ENCODE measurements around the gene PLK2. TPM values are rescaled to one million over a fixed set of nuclear protein-coding genes. Genes with fewer than 3 reads are reported as not detected.
A peak's percentile ranks its signal among the peaks of the same experiment; 100 is the strongest.

The PLK2 gene
- polyA plus RNA-seq, 1 donor (not counting 4 experiments of a cell fraction or from before 2014, with no cell fraction given): 295 TPM

DNA sequence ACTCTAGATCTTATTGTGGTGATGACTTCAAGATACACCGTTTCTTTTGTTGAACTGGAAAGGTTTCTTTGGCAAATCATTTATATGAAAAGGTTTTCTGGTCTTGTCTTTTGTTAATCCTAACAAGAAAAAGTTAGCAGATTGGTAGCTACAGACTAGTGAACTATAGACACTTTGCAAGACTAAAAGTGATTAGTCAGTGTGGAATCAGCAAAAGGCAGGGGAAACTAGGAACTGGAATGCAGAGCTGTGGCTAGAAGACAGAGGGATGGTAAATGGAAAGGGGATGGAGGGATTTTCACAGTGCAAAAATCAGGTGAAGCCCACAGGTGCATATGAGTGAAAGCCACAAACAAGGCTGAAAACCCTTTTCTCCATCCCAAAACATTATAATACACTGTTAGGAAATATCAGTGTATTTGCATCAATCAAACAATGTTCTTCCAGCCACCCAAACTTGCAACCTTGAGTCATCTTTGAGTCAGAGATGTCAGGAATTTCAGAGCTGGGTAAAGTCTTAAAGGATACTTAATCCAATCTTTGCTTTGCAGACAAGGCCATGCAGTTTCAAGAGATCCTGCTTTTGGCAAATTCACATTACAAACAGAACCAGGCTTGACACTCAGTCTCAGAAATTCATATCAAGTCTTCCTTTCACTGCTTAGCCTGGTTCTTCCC, 52.7 kb downstream of the PLK2 start:
- no peak overlapping the region for H3K9ac ChIP-seq (ENCODE audit: control insufficient read depth, extremely low read depth, insufficient read depth, low read length)
- H3K9me3 ChIP-seq (ENCODE audit: control insufficient read depth, low read depth, low read length): no peaks in the 10 kb centered on the region
- H3K36me3 ChIP-seq (ENCODE audit: control insufficient read depth in 2 of 2, extremely low read depth in 1 of 2, insufficient read depth in 2 of 2, low read length in 2 of 2): no peaks in the 10 kb centered on the region
- FAIRE-seq (peak; percentile 87), DNase-seq (ENCODE audit: low read depth, low spot score) (no peak)
- TF ChIP-seq CTCF (optimal IDR thresholded peaks at IDR 0.05 in 1 of 3, IDR thresholded peaks at IDR 0.05 in 1 of 3, conservative IDR thresholded peaks at IDR 0.05 in 1 of 3; ENCODE audit: extremely low read depth in 1 of 3, insufficient read depth in 2 of 3, low read length in 3 of 3): no peak
- no peak for TF ChIP-seq EZH2 (IDR thresholded peaks at IDR 0.05; ENCODE audit: low read length)
- no peaks in the 10 kb centered on the region for H3K9me1 ChIP-seq (ENCODE audit: control insufficient read depth, extremely low read depth, insufficient read depth, low read length)
- H4K20me1 ChIP-seq (ENCODE audit: control insufficient read depth, extremely low read depth, insufficient read depth, low read length): no peaks in the 10 kb centered on the region
- peak overlapping the region in 1 of 3 experiments; percentile 16 for H3K4me3 ChIP-seq (ENCODE audit: control insufficient read depth in 2 of 3, extremely low read depth in 1 of 3, insufficient read depth in 2 of 3, low read depth in 1 of 3, low read length in 3 of 3)
- H3K4me2 ChIP-seq (ENCODE audit: control insufficient read depth, extremely low read depth, insufficient read depth, low read depth, low read length): peak overlapping the region; percentile 76
- H3K79me2 ChIP-seq (ENCODE audit: control insufficient read depth, insufficient read depth, low read length): no peaks in the 10 kb centered on the region
- H3K27me3 ChIP-seq (ENCODE audit: control insufficient read depth, extremely low read depth, insufficient read depth, low read length): no peaks in the 10 kb centered on the region
- peaks cover 76% of the 10 kb centered on the region for H3K4me1 ChIP-seq (ENCODE audit: control insufficient read depth, extremely low read depth, insufficient read depth, low read length)
- peak overlapping the region; percentile 67 for H3K27ac ChIP-seq (ENCODE audit: control insufficient read depth, insufficient read depth, low read length)
- dilution Hi-C loops (cut with MboI; ENCODE audit: extremely low pct_ligation_motif_present, low sequenced_read_pairs): no loop called here
- peak overlapping the region; percentile 54 for H2AFZ ChIP-seq (ENCODE audit: control insufficient read depth, low read length)

- H3K4me2 ChIP-seq (ENCODE audit: control insufficient read depth, extremely low read depth, insufficient read depth, low read depth, low read length): peak overlapping the region; percentile 76
- H3K4me1 ChIP-seq (ENCODE audit: control insufficient read depth, extremely low read depth, insufficient read depth, low read length): peaks cover 71% of the 10 kb centered on the region
- H3K9me1 ChIP-seq (ENCODE audit: control insufficient read depth, extremely low read depth, insufficient read depth, low read length): no peaks in the 10 kb centered on the region
- no peak overlapping the region for H2AFZ ChIP-seq (ENCODE audit: control insufficient read depth, low read length)
- no peak overlapping the region for H3K9ac ChIP-seq (ENCODE audit: control insufficient read depth, extremely low read depth, insufficient read depth, low read length)
- H3K79me2 ChIP-seq (ENCODE audit: control insufficient read depth, insufficient read depth, low read length): no peaks in the 10 kb centered on the region
- H3K27me3 ChIP-seq (ENCODE audit: control insufficient read depth, extremely low read depth, insufficient read depth, low read length): no peaks in the 10 kb centered on the region
- no peak for DNase-seq (ENCODE audit: low read depth, low spot score)
- H3K9me3 ChIP-seq (ENCODE audit: control insufficient read depth, low read depth, low read length): no peaks in the 10 kb centered on the region
- dilution Hi-C loops (cut with MboI; ENCODE audit: extremely low pct_ligation_motif_present, low sequenced_read_pairs): no loop called here
- H3K27ac ChIP-seq (ENCODE audit: control insufficient read depth, insufficient read depth, low read length): peak overlapping the region; percentile 67
- FAIRE-seq: peak; percentile 74
- H3K4me3 ChIP-seq (ENCODE audit: control insufficient read depth in 2 of 3, extremely low read depth in 1 of 3, insufficient read depth in 2 of 3, low read depth in 1 of 3, low read length in 3 of 3): no peak overlapping the region
- TF ChIP-seq EZH2 (IDR thresholded peaks at IDR 0.05; ENCODE audit: low read length) (no peak), CTCF (optimal IDR thresholded peaks at IDR 0.05 in 1 of 3, IDR thresholded peaks at IDR 0.05 in 1 of 3, conservative IDR thresholded peaks at IDR 0.05 in 1 of 3; ENCODE audit: extremely low read depth in 1 of 3, insufficient read depth in 2 of 3, low read length in 3 of 3) (no peak)
- no peaks in the 10 kb centered on the region for H4K20me1 ChIP-seq (ENCODE audit: control insufficient read depth, extremely low read depth, insufficient read depth, low read length)
- no peaks in the 10 kb centered on the region for H3K36me3 ChIP-seq (ENCODE audit: control insufficient read depth in 2 of 2, extremely low read depth in 1 of 2, insufficient read depth in 2 of 2, low read length in 2 of 2)
These were observed 53.5 kb downstream of the PLK2 start for GRCh38 chr5:58406394-58406793.

Measured in keratinocyte (primary cell).